Osteoblast (primary cell): ENCODE data around the gene PLXNB2. TPM values are rescaled to one million over a fixed set of nuclear protein-coding genes. Genes with fewer than 3 reads are reported as not detected.

Source experiments
- DNase-seq: peaks from one replicate; pipeline ENCODE4 v3.0.0; 2011; ENCODE audit warnings: low spot score, mixed read lengths; ENCODE audit not compliant: insufficient read length; ENCODE audit errors: missing footprints
- H2AFZ ChIP-seq: 2 replicates; pipeline ENCODE4 v1.6.0; 2011; ENCODE audit warnings: mild to moderate bottlenecking, low read length
- H3K27ac ChIP-seq: 2 replicates; pipeline ENCODE4 v1.5.1; 2011; ENCODE audit warnings: mild to moderate bottlenecking, low read depth, low read length, moderate library complexity
- H3K27me3 ChIP-seq: 2 replicates; pipeline ENCODE4 v1.6.0; 2012; ENCODE audit warnings: mild to moderate bottlenecking, control low read depth, inconsistent platforms, low read length, moderate library complexity; ENCODE audit not compliant: insufficient read depth
- H3K36me3 ChIP-seq: 2 replicates; pipeline ENCODE4 v1.5.1; 2011; ENCODE audit warnings: mild to moderate bottlenecking, low read length, control low read depth, moderate library complexity; ENCODE audit not compliant: insufficient read depth
- H3K4me1 ChIP-seq: 2 replicates; pipeline ENCODE4 v1.5.1; 2011; ENCODE audit warnings: mild to moderate bottlenecking, low read length, control low read depth, moderate library complexity; ENCODE audit not compliant: insufficient read depth
- H3K4me2 ChIP-seq: 2 replicates; pipeline ENCODE4 v1.6.0; 2011; ENCODE audit warnings: mild to moderate bottlenecking, low read length; ENCODE audit not compliant: insufficient read depth
- H3K4me3 ChIP-seq: fragments of 200-600 bp; sonication (generic); 3 replicates; pipeline ENCODE4 v1.5.1; 2012; ENCODE audit warnings: mild to moderate bottlenecking, low read length, inconsistent platforms; ENCODE audit not compliant: insufficient read depth
- H3K79me2 ChIP-seq: 2 replicates; pipeline ENCODE4 v1.6.0; 2012; ENCODE audit warnings: mild to moderate bottlenecking, low read length, control low read depth, inconsistent platforms; ENCODE audit not compliant: insufficient read depth
- H3K9me3 ChIP-seq: 2 replicates; pipeline ENCODE4 v1.5.1; 2011; ENCODE audit warnings: low read depth, low read length, control low read depth
- H4K20me1 ChIP-seq: 2 replicates; pipeline ENCODE4 v1.6.0; 2012; ENCODE audit warnings: mild to moderate bottlenecking, low read length, control low read depth; ENCODE audit not compliant: insufficient read depth
- CTCF ChIP-seq: IDR thresholded peaks from 2 replicates; pipeline ENCODE4 v1.5.1; 2011; ENCODE audit warnings: mild to moderate bottlenecking, low read depth, low read length, moderate library complexity; ENCODE audit errors: extremely low read depth
- total RNA-seq: library from RNA; depleted of rRNA; stranded (reverse); fragments of >200 nt; gene quantifications from 2 replicates; pipeline ENCODE4 v1.2.3, GENCODE V29; 2012

Gene PLXNB2
- total RNA-seq, 1 donor = 209 TPM

DNA sequence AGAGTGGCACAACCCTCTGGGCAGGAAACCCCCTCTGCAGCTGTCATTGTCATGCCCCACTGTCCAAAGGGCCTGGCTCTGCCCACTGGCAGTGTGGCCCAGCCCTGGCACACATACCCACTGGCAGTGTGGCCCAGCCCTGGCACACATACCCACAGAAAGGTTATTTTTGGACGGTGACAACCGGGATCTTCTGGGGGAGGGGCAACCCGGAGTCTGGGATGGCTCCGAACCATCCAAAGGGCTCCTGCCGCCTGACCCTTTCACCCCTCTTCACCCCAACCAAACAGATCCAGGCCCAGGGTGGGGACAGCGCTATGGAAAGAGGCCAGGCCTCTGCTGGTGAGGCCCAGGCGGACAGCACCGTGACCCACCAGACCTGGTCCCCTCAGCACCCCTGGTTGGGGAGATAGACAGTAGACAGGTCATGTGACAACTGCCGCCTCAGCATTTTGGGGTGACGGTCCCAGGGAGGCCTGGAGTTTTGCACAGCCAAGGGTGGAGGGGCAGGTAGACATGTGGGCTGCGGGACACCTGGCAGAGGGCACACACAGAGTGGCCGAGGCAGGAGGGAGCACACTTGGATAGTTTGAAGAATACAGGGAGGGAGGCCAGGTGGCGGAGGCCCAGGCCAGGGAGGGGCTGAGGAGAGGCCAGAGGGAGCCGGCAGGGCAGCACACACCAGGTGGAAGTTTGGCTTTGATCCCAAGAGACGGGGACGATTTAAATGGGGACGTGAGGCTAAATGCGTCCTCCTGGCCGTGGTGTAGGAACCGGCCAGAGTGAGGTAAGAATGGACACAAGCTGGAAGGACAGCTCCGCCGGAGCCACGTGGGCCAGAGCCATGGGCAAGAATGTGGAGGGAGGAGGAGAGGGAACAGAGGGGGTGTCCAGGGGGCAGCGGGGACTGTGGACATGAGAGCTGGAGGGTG, 48.8 kb downstream of the PLXNB2 start:
- H3K36me3 ChIP-seq = peaks cover 2% of the 10 kb centered on the region
- H3K4me3 ChIP-seq = no peak overlapping the region
- peaks cover 9% of the 10 kb centered on the region for H3K4me1 ChIP-seq
- no peaks in the 10 kb centered on the region for H3K27me3 ChIP-seq
- no peak for TF ChIP-seq CTCF
- no peak overlapping the region for H2AFZ ChIP-seq
- no peak overlapping the region for H3K27ac ChIP-seq
- no peak overlapping the region for H3K4me2 ChIP-seq
- DNase-seq = no peak
- no peaks in the 10 kb centered on the region for H4K20me1 ChIP-seq
- peaks cover 15% of the 10 kb centered on the region for H3K79me2 ChIP-seq
- no peaks in the 10 kb centered on the region for H3K9me3 ChIP-seq

DNA sequence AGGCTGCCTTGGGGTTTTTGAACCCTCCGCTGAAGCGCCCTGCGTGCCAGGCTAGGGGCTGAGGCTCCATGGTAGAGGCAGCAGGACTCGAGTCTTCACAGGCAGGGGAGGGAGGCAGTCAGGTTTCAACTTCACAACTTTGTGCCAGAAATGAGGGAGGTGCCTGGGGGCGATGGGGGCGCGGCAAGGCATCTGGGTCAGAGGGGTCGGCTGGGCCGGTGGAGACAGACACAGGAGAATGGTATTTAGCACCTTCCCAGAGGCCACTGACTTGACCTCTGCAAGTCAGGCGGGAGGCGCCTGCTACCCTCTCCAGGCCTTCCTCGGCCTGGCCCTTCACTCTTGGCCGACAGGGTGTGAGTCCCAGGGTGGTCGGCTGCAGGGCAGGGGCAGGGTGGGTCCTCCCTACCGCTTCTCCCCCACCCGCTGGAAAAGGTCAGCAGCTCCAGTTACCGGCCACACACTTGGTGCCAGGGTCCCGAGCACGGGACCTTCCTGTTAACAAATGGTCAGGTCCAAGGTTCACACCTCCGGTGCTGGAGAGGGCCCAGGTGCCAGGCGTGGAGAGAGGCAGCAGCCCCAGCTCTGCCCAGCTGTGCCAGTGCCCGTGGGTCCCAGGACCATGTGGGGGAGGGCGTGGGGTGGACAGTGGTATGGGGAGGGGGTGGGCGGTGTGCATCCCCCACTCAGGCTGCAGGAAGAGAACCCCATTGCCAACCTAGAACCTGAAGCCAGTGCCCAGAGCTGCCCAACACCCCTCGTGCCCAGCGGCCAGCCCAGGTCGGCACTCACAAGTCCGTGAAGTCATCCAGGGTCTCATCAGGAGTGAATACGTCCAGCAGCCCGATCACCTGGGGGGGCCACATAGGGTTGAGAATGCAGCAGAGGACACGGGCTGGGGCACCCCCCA, 49.7 kb downstream of the PLXNB2 start:
- no peak overlapping the region for H3K4me2 ChIP-seq
- no peaks in the 10 kb centered on the region for H3K27me3 ChIP-seq
- no peaks in the 10 kb centered on the region for H3K9me3 ChIP-seq
- TF ChIP-seq CTCF = no peak
- peaks cover 15% of the 10 kb centered on the region for H3K79me2 ChIP-seq
- H3K36me3 ChIP-seq = peaks cover 2% of the 10 kb centered on the region
- H2AFZ ChIP-seq = no peak overlapping the region
- H3K27ac ChIP-seq = no peak overlapping the region
- peaks cover 9% of the 10 kb centered on the region for H3K4me1 ChIP-seq
- no peaks in the 10 kb centered on the region for H4K20me1 ChIP-seq
- no peak for DNase-seq
- no peak overlapping the region for H3K4me3 ChIP-seq

- Histone ChIP-seq H3K9me3 (no peaks in the 10 kb centered on the region), H3K36me3 (peaks cover 2% of the 10 kb centered on the region), H2AFZ (no peak overlapping the region), H3K79me2 (peaks cover 15% of the 10 kb centered on the region), H3K27ac (no peak overlapping the region), H3K4me3 (no peak overlapping the region), H3K4me2 (no peak overlapping the region), H3K27me3 (no peaks in the 10 kb centered on the region), H3K4me1 (peaks cover 6% of the 10 kb centered on the region), H4K20me1 (peaks cover 5% of the 10 kb centered on the region)
- DNase-seq = no peak
- no peak for TF ChIP-seq CTCF
These were observed 50.4 kb downstream of the PLXNB2 start for GRCh38 chr22:50257041-50257440.
